Caki2 (cell line): Measurements from ENCODE around the gene AMY1C. TPM values are rescaled to one million over a fixed set of nuclear protein-coding genes. Genes with fewer than 3 reads are reported as not detected.
"Not testable (repeated sequence)": the region's sequence is repeated elsewhere in the genome, so short reads cannot be mapped to it uniquely, and the experiment has no call there.

Source experiments
- DNase-seq: peaks from one replicate; pipeline ENCODE4 v3.0.0-alpha.2; 2015; ENCODE audit warnings: low read depth
- in situ Hi-C: cut with HindIII; loops from 2 replicates; pipeline ENCODE4 v1.10.0; 2016; ENCODE audit warnings: low sequenced_read_pairs, low pct_unique_long_range_greater_than_20kb, mixed read lengths
- total RNA-seq: library from RNA; depleted of rRNA; stranded (reverse); fragments of >200 nt; shearing (Covaris generic); gene quantifications from 2 replicates; pipeline ENCODE4 v1.2.3, GENCODE V29; 2014; ENCODE audit warnings: low replicate concordance; rRNA removed

AMY1C gene
- total RNA-seq = not detected in 2 replicates

GRCh38 chr1:103749598-103749997 is at the start of gene AMY1C:
Gene AMY1C, plus strand, starts transcription at chr1:103749898. Its CDS starts 572 bp downstream, at chr1:103750470.
- DNase-seq, in situ Hi-C loops: not testable (repeated sequence)

GRCh38 chr1:103700669-103701068 is 49.0 kb upstream of the AMY1C start:
- in situ Hi-C loops, DNase-seq: not testable (repeated sequence)

- in situ Hi-C loops, DNase-seq: not testable (repeated sequence)
Observed at GRCh38 chr1:103701256-103701655, 48.4 kb upstream of the AMY1C start.

- DNase-seq, in situ Hi-C loops: not testable (repeated sequence)
Observed at GRCh38 chr1:103707670-103708069, 42.0 kb upstream of the AMY1C start.

GRCh38 chr1:103710381-103710780 is 39.3 kb upstream of the AMY1C start:
- in situ Hi-C loops, DNase-seq: not testable (repeated sequence)

GRCh38 chr1:103717404-103717803 is 32.3 kb upstream of the AMY1C start:
- in situ Hi-C loops, DNase-seq: not testable (repeated sequence)

- in situ Hi-C loops, DNase-seq: not testable (repeated sequence)
Observed at GRCh38 chr1:103721473-103721872, 28.2 kb upstream of the AMY1C start.

GRCh38 chr1:103735334-103735733 is 14.4 kb upstream of the AMY1C start:
- in situ Hi-C loops, DNase-seq: not testable (repeated sequence)

- DNase-seq, in situ Hi-C loops: not testable (repeated sequence)
Observed at GRCh38 chr1:103738031-103738430, 11.7 kb upstream of the AMY1C start.

GRCh38 chr1:103744449-103744848 is 5.2 kb upstream of the AMY1C start:
- in situ Hi-C loops = not testable (repeated sequence)

GRCh38 chr1:103745040-103745439 is 4.7 kb upstream of the AMY1C start:
- DNase-seq, in situ Hi-C loops: not testable (repeated sequence)

More at GRCh38 chr1:103744449-103744848, 5.2 kb upstream of the AMY1C start:
- DNase-seq = not testable (repeated sequence)

GRCh38 chr1:103748273-103748672 is 1.4 kb upstream of the AMY1C start:
- in situ Hi-C loops, DNase-seq: not testable (repeated sequence)

GRCh38 chr1:103761896-103762295 is 12.2 kb downstream of the AMY1C start:
- DNase-seq = no peak
- in situ Hi-C loops = no loop called here

GRCh38 chr1:103779932-103780331 is 30.2 kb downstream of the AMY1C start:
- in situ Hi-C loops = no loop called here
- DNase-seq = no peak

GRCh38 chr1:103783944-103784377 is 34.3 kb downstream of the AMY1C start:
- in situ Hi-C loops = no loop called here
- no peak for DNase-seq

- DNase-seq = no peak
- in situ Hi-C loops = no loop called here
Observed at GRCh38 chr1:103788377-103788776, 38.7 kb downstream of the AMY1C start.

GRCh38 chr1:103790172-103790571 is 40.5 kb downstream of the AMY1C start:
- in situ Hi-C loops = no loop called here
- DNase-seq = no peak
